ENCODE measurements around the gene SZRD1. TPM values are rescaled to one million over a fixed set of nuclear protein-coding genes. Genes with fewer than 3 reads are reported as not detected.
"Not testable (repeated sequence)": the region's sequence is repeated elsewhere in the genome, so short reads cannot be mapped to it uniquely, and the experiment has no call there.

The SZRD1 gene
- 100 to 1,000 TPM; 204 to 214 TPM for total RNA-seq

GRCh38 chr1:16366722-16367257 lies at the start of gene SZRD1:
TSS of gene SZRD1 (plus strand) at chr1:16367242. CDS start at chr1:16367258, 16 bp downstream.
- CTCF ChIA-PET = interaction anchor here (1.4 kb wide), 1 partner anchor 14 kb away, joined by 4 read pairs; the partner anchor contains the start of gene FBXO42
- POLR2A ChIA-PET = interaction anchor here (0.7 kb wide), 1 partner anchor 59 kb away, joined by 3 read pairs; no protein-coding TSS in a partner anchor

- POLR2A ChIA-PET = interaction anchor here (0.6 kb wide), 1 partner anchor 41 kb away, joined by 3 read pairs; no protein-coding TSS in a partner anchor
- CTCF ChIA-PET = no interaction called here
Observed at GRCh38 chr1:16318555-16318954, 48.5 kb upstream of the SZRD1 start.

GRCh38 chr1:16321176-16321867 lies 45.7 kb upstream of the SZRD1 start:
- POLR2A ChIA-PET = no interaction called here
- CTCF ChIA-PET = no interaction called here

GRCh38 chr1:16324456-16324890 lies 42.6 kb upstream of the SZRD1 start:
- CTCF ChIA-PET = interaction anchor here (1.0 kb wide), 1 partner anchor 244 kb away, joined by 3 read pairs; no protein-coding TSS in a partner anchor
- POLR2A ChIA-PET = no interaction called here

GRCh38 chr1:16326833-16327404 lies 40.1 kb upstream of the SZRD1 start:
- CTCF ChIA-PET = interaction anchor here (0.6 kb wide), 1 partner anchor 771 kb away, joined by 4 read pairs; no protein-coding TSS in a partner anchor
- POLR2A ChIA-PET = interaction anchor here (0.6 kb wide), 1 partner anchor 51 kb away, joined by 4 read pairs; no protein-coding TSS in a partner anchor

GRCh38 chr1:16334655-16335340 lies 32.2 kb upstream of the SZRD1 start:
- ChIA-PET POLR2A (no interaction called here), CTCF (interaction anchor here (0.6 to 0.7 kb wide), 2 partner anchors 29 to 326 kb away, joined by 3 read pairs; no protein-coding TSS in a partner anchor)

- ChIA-PET POLR2A (no interaction called here), CTCF (no interaction called here)
Observed at GRCh38 chr1:16338961-16339360, 28.1 kb upstream of the SZRD1 start.

GRCh38 chr1:16340673-16341072 lies 26.4 kb upstream of the SZRD1 start:
- ChIA-PET POLR2A (no interaction called here), CTCF (no interaction called here)

- ChIA-PET CTCF (no interaction called here), POLR2A (no interaction called here)
Observed at GRCh38 chr1:16342331-16343062, 24.5 kb upstream of the SZRD1 start.

GRCh38 chr1:16343276-16343675 lies 23.8 kb upstream of the SZRD1 start:
- POLR2A ChIA-PET, CTCF ChIA-PET: not testable (repeated sequence)

- ChIA-PET POLR2A (interaction anchor here (0.6 kb wide), 1 partner anchor 385 kb away, joined by 3 read pairs; no protein-coding TSS in a partner anchor), CTCF (interaction anchor here (2.6 kb wide), 1 partner anchor 15 kb away, joined by 9 read pairs; no protein-coding TSS in a partner anchor)
Observed at GRCh38 chr1:16348414-16349182, 18.4 kb upstream of the SZRD1 start.

- CTCF ChIA-PET = interaction anchor here (0.7 to 2.6 kb wide), 2 partner anchors 14 to 370 kb away, joined by 3 to 9 read pairs; no protein-coding TSS in a partner anchor
- POLR2A ChIA-PET = interaction anchor here (0.6 kb wide), 1 partner anchor 503 kb away, joined by 3 read pairs; no protein-coding TSS in a partner anchor
Observed at GRCh38 chr1:16349847-16350406, 17.1 kb upstream of the SZRD1 start.

GRCh38 chr1:16351456-16351993 lies 15.5 kb upstream of the SZRD1 start:
- POLR2A ChIA-PET = interaction anchor here (1.2 kb wide), 1 partner anchor 16 kb away, joined by 4 read pairs; no protein-coding TSS in a partner anchor
- CTCF ChIA-PET = interaction anchor here (0.7 to 2.6 kb wide), 3 partner anchors 11 to 88 kb away, joined by 3 to 16 read pairs (median 9); no protein-coding TSS in a partner anchor

GRCh38 chr1:16351994-16352841 lies 14.8 kb upstream of the SZRD1 start, which contains the start of gene FBXO42:
TSS of gene FBXO42 (minus strand) at chr1:16352480. CDS start at chr1:16315418, 37,062 bp downstream.
- POLR2A ChIA-PET = interaction anchor here (0.6 to 1.2 kb wide), 3 partner anchors 16 to 286 kb away, joined by 3 to 7 read pairs (median 4); no protein-coding TSS in a partner anchor
- CTCF ChIA-PET = interaction anchor here (0.7 to 2.6 kb wide), 5 partner anchors 10 to 538 kb away, joined by 3 to 16 read pairs (median 4); partner anchors contain the start of gene SZRD1

GRCh38 chr1:16352842-16353535 lies 14.1 kb upstream of the SZRD1 start:
- ChIA-PET POLR2A (interaction anchor here (0.8 to 1.2 kb wide), 2 partner anchors 15 to 286 kb away, joined by 3 to 4 read pairs; no protein-coding TSS in a partner anchor), CTCF (interaction anchor here (0.5 to 2.6 kb wide), 5 partner anchors 10 to 537 kb away, joined by 3 to 16 read pairs (median 4); partner anchors contain the start of gene SZRD1)

GRCh38 chr1:16354619-16355018 lies 12.4 kb upstream of the SZRD1 start:
- POLR2A ChIA-PET = no interaction called here
- CTCF ChIA-PET = no interaction called here
